ENCODE measurements around the gene RABL2A. TPM values are rescaled to one million over a fixed set of nuclear protein-coding genes. Genes with fewer than 3 reads are reported as not detected.

Gene RABL2A
- total and polyA plus RNA-seq, 2 donors from 2014 or later, result 12.8 to 28.4 TPM

DNA sequence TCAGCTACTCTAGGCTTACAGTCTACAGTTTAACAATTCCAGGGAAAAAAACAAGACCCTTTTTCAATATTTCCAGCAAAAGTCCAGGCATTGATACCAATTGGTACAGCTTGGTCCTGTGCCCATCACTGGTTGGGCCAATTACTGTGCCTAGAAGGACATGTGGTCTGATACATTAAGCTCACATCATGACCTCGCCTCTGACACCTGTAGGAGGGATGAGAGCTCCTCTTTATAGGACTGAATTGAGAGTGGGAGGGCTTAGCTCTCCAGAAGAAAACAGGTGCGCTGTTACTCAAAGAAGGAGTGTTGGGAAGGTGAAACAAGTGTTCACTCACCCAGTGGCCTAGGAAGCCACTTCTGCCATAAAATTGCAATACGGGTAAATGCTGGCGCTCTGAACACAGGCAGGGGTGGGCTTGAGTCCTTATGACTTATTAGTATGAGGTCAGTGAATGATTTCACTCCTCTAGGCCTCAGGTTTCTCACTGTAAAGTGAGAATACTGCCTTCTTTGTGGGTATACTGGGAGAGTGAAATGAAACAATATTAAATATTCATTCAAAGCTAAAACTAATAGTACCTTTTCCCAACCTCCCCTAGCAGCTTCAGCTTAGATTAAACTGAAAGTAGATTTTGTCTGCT, 49.7 kb downstream of the RABL2A start:
- Histone ChIP-seq H3K4me1 (ENCODE audit: control insufficient read depth in 2 of 3, insufficient read depth in 2 of 3, low read depth in 1 of 3, low read length in 3 of 3) (no peaks in the 10 kb centered on the region), H3K4me3 (ENCODE audit: low read length in 3 of 3) (no peak overlapping the region), H3K9me3 (ENCODE audit: control insufficient read depth in 2 of 3, insufficient read depth in 1 of 3, low read length in 3 of 3) (no peaks in the 10 kb centered on the region), H3K27me3 (ENCODE audit: control insufficient read depth, insufficient read depth, low read length) (no peaks in the 10 kb centered on the region), H3K9ac (ENCODE audit: low read length in 3 of 3) (no peak overlapping the region), H3K27ac (ENCODE audit: low read depth in 2 of 2, low read length in 2 of 2) (no peak overlapping the region), H3K36me3 (ENCODE audit: control insufficient read depth in 2 of 3, insufficient read depth in 3 of 3, low read length in 3 of 3) (no peaks in the 10 kb centered on the region)
- no peak for TF ChIP-seq CTCF (IDR thresholded peaks at IDR 0.05; ENCODE audit: borderline replicate concordance, extremely low read depth, insufficient read depth)
- FAIRE-seq, result no peak
- DNase-seq, result no peak
- intact Hi-C loops (cut with DNase I), result no loop called here

- no peak for DNase-seq
- FAIRE-seq, result no peak
- H3K9ac ChIP-seq (ENCODE audit: low read length in 3 of 3), result no peak overlapping the region
- H3K4me1 ChIP-seq (ENCODE audit: control insufficient read depth in 2 of 3, insufficient read depth in 2 of 3, low read depth in 1 of 3, low read length in 3 of 3), result no peaks in the 10 kb centered on the region
- no peak overlapping the region for H3K4me3 ChIP-seq (ENCODE audit: low read length in 3 of 3)
- H3K36me3 ChIP-seq (ENCODE audit: control insufficient read depth in 2 of 3, insufficient read depth in 3 of 3, low read length in 3 of 3), result no peaks in the 10 kb centered on the region
- no peaks in the 10 kb centered on the region for H3K27me3 ChIP-seq (ENCODE audit: control insufficient read depth, insufficient read depth, low read length)
- intact Hi-C loops (cut with DNase I), result no loop called here
- no peaks in the 10 kb centered on the region for H3K9me3 ChIP-seq (ENCODE audit: control insufficient read depth in 2 of 3, insufficient read depth in 1 of 3, low read length in 3 of 3)
- TF ChIP-seq CTCF (IDR thresholded peaks at IDR 0.05; ENCODE audit: borderline replicate concordance, extremely low read depth, insufficient read depth), result no peak
- H3K27ac ChIP-seq (ENCODE audit: low read depth in 2 of 2, low read length in 2 of 2), result no peak overlapping the region
Observed at GRCh38 chr2:113677330-113677729, 50.3 kb downstream of the RABL2A start.

DNA sequence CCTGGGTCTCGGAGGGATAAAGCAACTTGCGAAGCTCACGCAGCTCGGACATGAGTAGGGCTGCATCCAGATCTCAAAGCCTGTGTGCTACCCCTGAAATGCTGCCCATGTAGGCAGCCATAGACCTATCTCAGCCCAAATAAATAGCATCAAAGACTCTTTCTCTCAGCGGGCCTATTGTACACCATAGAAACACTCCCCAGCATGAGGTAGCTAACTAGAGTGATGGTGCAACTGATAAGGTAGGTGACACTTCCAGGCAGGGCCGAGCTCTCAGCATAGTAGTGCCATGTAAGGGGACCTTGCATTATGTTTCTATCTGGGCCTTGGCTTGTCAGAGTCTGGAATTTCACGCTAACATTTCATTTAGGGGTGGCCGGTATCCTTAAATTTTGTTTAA, 52.4 kb downstream of the RABL2A start:
- H3K9me3 ChIP-seq (ENCODE audit: control insufficient read depth in 2 of 3, insufficient read depth in 1 of 3, low read length in 3 of 3), result no peaks in the 10 kb centered on the region
- H3K9ac ChIP-seq (ENCODE audit: low read length in 3 of 3), result no peak overlapping the region
- intact Hi-C loops (cut with DNase I), result no loop called here
- FAIRE-seq (no peak), DNase-seq (no peak)
- TF ChIP-seq CTCF (IDR thresholded peaks at IDR 0.05; ENCODE audit: borderline replicate concordance, extremely low read depth, insufficient read depth), result no peak
- no peaks in the 10 kb centered on the region for H3K4me1 ChIP-seq (ENCODE audit: control insufficient read depth in 2 of 3, insufficient read depth in 2 of 3, low read depth in 1 of 3, low read length in 3 of 3)
- no peak overlapping the region for H3K27ac ChIP-seq (ENCODE audit: low read depth in 2 of 2, low read length in 2 of 2)
- no peak overlapping the region for H3K4me3 ChIP-seq (ENCODE audit: low read length in 3 of 3)
- no peaks in the 10 kb centered on the region for H3K27me3 ChIP-seq (ENCODE audit: control insufficient read depth, insufficient read depth, low read length)
- no peaks in the 10 kb centered on the region for H3K36me3 ChIP-seq (ENCODE audit: control insufficient read depth in 2 of 3, insufficient read depth in 3 of 3, low read length in 3 of 3)

DNA sequence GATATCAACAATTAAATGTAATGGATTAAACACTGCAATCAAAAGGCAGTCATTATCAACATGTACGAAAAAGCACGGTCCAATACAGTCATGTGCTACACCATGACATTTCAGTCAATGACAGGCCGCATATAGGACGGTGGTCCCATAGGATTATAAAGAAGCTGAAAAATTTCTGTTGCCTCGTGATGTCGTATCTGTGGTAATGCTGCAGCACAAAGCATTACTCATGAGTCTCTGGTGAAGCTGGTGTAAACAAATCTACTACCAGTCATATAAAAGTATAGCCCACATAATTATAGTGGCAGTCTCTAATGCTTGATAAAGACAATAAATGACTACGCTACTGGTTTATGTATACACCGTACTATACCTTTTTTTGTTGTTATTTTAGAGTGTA, 58.4 kb downstream of the RABL2A start:
- Histone ChIP-seq H3K9ac (ENCODE audit: low read length in 3 of 3) (no peak overlapping the region), H3K27ac (ENCODE audit: low read depth in 2 of 2, low read length in 2 of 2) (no peak overlapping the region), H3K27me3 (ENCODE audit: control insufficient read depth, insufficient read depth, low read length) (no peaks in the 10 kb centered on the region), H3K9me3 (ENCODE audit: control insufficient read depth in 2 of 3, insufficient read depth in 1 of 3, low read length in 3 of 3) (no peaks in the 10 kb centered on the region), H3K4me1 (ENCODE audit: control insufficient read depth in 2 of 3, insufficient read depth in 2 of 3, low read depth in 1 of 3, low read length in 3 of 3) (no peaks in the 10 kb centered on the region), H3K36me3 (ENCODE audit: control insufficient read depth in 2 of 3, insufficient read depth in 3 of 3, low read length in 3 of 3) (no peaks in the 10 kb centered on the region), H3K4me3 (ENCODE audit: low read length in 3 of 3) (no peak overlapping the region)
- no peak for FAIRE-seq
- DNase-seq, result no peak
- intact Hi-C loops (cut with DNase I), result no loop called here
- no peak for TF ChIP-seq CTCF (IDR thresholded peaks at IDR 0.05; ENCODE audit: borderline replicate concordance, extremely low read depth, insufficient read depth)
